ENCODE data around the gene ALDH3B1.

GRCh38 chr11:67983951-67984350 is 26.2 kb upstream of the ALDH3B1 start:
- TF ChIP-seq CTCF (IDR thresholded peaks at IDR 0.05) (no peak), POLR2A (IDR thresholded peaks at IDR 0.05) (no peak), POLR2AphosphoS5 (IDR thresholded peaks at IDR 0.05) (no peak)
